MM.1S (cell line): Measurements from ENCODE around the gene PDXDC1.
"Not testable (repeated sequence)": the region's sequence is repeated elsewhere in the genome, so short reads cannot be mapped to it uniquely, and the experiment has no call there.

Experiments
- DNase-seq: peaks from one replicate; pipeline ENCODE4 v3.0.0-alpha.2; 2015
- H2AFZ ChIP-seq: fragments of 300-600 bp; sonication (generic); 2 replicates; pipeline ENCODE4 v1.6.0; 2016; ENCODE audit warnings: antibody characterized with exemption, low read length
- H3F3A ChIP-seq: fragments of 300-600 bp; sonication (generic); 2 replicates; pipeline ENCODE4 v1.6.1; 2016; ENCODE audit warnings: mild to moderate bottlenecking, antibody characterized with exemption, low read length, moderate library complexity, mixed read lengths; ENCODE audit not compliant: insufficient read depth
- H3K27ac ChIP-seq: fragments of 300-600 bp; sonication (generic); 2 replicates; pipeline ENCODE4 v1.5.1; 2016; ENCODE audit warnings: mild to moderate bottlenecking, low read length
- H3K27me3 ChIP-seq: fragments of 300-600 bp; sonication (generic); replicated peaks from 2 replicates; pipeline ENCODE4 v1.6.0; 2016; ENCODE audit warnings: low read length; ENCODE audit not compliant: insufficient read depth
- H3K36me3 ChIP-seq: fragments of 300-600 bp; sonication (generic); replicated peaks from 2 replicates; pipeline ENCODE4 v1.6.1; 2016; ENCODE audit warnings: mild to moderate bottlenecking, low read length, mixed read lengths; ENCODE audit not compliant: insufficient read depth
- H3K4me1 ChIP-seq: fragments of 300-600 bp; sonication (generic); 2 replicates; pipeline ENCODE4 v1.6.1; 2016; ENCODE audit warnings: low read length, mixed read lengths
- H3K4me2 ChIP-seq: fragments of 300-600 bp; sonication (generic); 2 replicates; pipeline ENCODE4 v1.6.0; 2016; ENCODE audit warnings: low read depth, low read length
- H3K4me3 ChIP-seq: fragments of 300-600 bp; sonication (generic); 2 replicates; pipeline ENCODE4 v1.5.1; 2016; ENCODE audit warnings: low read length, mixed read lengths
- H3K79me2 ChIP-seq: fragments of 300-600 bp; sonication (generic); 2 replicates; pipeline ENCODE4 v1.6.1; 2016; ENCODE audit warnings: mixed run types, low read length, mixed read lengths
- H3K9ac ChIP-seq: fragments of 300-600 bp; sonication (generic); 2 replicates; pipeline ENCODE4 v1.6.1; 2016; ENCODE audit warnings: low read length, mixed read lengths
- H3K9me2 ChIP-seq: fragments of 300-600 bp; sonication (generic); replicated peaks from 2 replicates; pipeline ENCODE4 v1.6.1; 2016; ENCODE audit warnings: mild to moderate bottlenecking, low read length, mixed read lengths; ENCODE audit not compliant: insufficient read depth
- H3K9me3 ChIP-seq: fragments of 300-600 bp; sonication (generic); replicated peaks from 2 replicates; pipeline ENCODE4 v1.6.1; 2016; ENCODE audit warnings: mild to moderate bottlenecking, low read length, mixed read lengths; ENCODE audit not compliant: insufficient read depth
- H4K20me1 ChIP-seq: fragments of 300-600 bp; sonication (generic); 2 replicates; pipeline ENCODE4 v1.6.1; 2016; ENCODE audit warnings: mild to moderate bottlenecking, low read length, moderate library complexity, mixed read lengths; ENCODE audit not compliant: insufficient read depth
- EZH2 ChIP-seq: fragments of 300-600 bp; sonication (generic); optimal IDR thresholded peaks from 2 replicates; pipeline ENCODE3; 2017; ENCODE audit warnings: low read depth, mild to moderate bottlenecking, antibody characterized with exemption, low read length, mixed read lengths
- EZH2phosphoT487 ChIP-seq: fragments of 300-600 bp; sonication (generic); IDR thresholded peaks from 2 replicates; pipeline ENCODE4 v1.6.1; 2018; ENCODE audit warnings: antibody characterized with exemption, low read length
- TF ChIP-seq, protein P1 (sequence below): fragments of 300-600 bp; sonication (generic); IDR thresholded peaks from 2 replicates; pipeline ENCODE4 v1.5.1; 2016; ENCODE audit warnings: antibody characterized with exemption, low read length, mixed read lengths

PDXDC1 gene

DNA sequence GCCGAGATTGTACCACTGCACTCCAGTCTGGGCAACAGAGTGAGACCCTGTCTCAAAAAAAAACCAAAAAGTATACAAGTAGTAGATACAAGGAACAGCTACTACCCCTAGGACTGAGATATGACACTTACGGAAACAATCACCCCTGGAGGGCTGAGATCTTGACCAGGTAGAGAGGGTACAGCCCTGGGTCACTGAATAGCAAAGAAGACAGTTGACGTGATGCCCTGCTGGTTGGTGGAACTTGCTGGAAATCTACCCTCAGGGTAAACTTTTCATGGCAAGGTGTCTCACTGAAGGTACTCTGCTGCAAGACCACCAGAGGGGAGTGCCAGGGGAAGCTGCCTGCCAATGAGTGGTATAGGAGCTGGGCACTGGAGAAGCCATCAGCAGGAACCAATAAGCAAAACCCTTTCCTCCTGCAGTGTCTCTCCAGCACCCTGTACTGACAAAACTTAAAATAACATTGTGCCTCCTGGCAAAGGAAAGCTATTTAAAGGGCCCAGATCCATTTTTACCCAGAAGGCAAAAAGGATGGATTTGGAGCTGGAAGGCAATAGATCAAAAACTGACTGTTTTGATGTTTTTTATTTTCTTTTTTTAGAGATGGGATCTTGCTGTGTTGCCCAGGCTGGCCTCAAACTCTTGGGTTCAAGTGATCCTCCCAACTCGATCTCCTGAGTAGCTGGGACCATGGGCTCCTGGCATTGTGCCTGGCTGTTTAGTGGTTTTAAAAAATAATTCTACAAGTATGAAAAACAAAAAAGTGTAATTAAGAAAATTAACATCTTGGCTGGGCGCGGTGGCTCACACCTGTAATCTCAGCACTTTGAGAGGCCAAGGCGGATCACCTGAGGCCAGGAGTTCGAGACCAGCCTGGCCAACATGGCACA lies 11.3 kb upstream of the PDXDC1 start:
- H3K27ac ChIP-seq: no peak overlapping the region
- no peaks in the 10 kb centered on the region for H3K27me3 ChIP-seq
- no peaks in the 10 kb centered on the region for H4K20me1 ChIP-seq
- no peak for DNase-seq
- no peak overlapping the region for H3K4me3 ChIP-seq
- H3K79me2 ChIP-seq: no peaks in the 10 kb centered on the region
- TF ChIP-seq, protein P1, sequence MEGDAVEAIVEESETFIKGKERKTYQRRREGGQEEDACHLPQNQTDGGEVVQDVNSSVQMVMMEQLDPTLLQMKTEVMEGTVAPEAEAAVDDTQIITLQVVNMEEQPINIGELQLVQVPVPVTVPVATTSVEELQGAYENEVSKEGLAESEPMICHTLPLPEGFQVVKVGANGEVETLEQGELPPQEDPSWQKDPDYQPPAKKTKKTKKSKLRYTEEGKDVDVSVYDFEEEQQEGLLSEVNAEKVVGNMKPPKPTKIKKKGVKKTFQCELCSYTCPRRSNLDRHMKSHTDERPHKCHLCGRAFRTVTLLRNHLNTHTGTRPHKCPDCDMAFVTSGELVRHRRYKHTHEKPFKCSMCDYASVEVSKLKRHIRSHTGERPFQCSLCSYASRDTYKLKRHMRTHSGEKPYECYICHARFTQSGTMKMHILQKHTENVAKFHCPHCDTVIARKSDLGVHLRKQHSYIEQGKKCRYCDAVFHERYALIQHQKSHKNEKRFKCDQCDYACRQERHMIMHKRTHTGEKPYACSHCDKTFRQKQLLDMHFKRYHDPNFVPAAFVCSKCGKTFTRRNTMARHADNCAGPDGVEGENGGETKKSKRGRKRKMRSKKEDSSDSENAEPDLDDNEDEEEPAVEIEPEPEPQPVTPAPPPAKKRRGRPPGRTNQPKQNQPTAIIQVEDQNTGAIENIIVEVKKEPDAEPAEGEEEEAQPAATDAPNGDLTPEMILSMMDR: no peak
- TF ChIP-seq EZH2 (no peak), EZH2phosphoT487 (no peak)
- H3K9me3 ChIP-seq: no peaks in the 10 kb centered on the region
- H3K9me2 ChIP-seq: no peaks in the 10 kb centered on the region
- no peaks in the 10 kb centered on the region for H3K36me3 ChIP-seq
- H2AFZ ChIP-seq: no peak overlapping the region
- no peaks in the 10 kb centered on the region for H3K4me1 ChIP-seq
- H3K9ac ChIP-seq: no peak overlapping the region
- no peak overlapping the region for H3K4me2 ChIP-seq
- no peaks in the 10 kb centered on the region for H3F3A ChIP-seq

- no peak for DNase-seq
- H3K79me2 ChIP-seq: no peaks in the 10 kb centered on the region
- H3F3A ChIP-seq: no peaks in the 10 kb centered on the region
- H3K4me3 ChIP-seq: no peak overlapping the region
- TF ChIP-seq EZH2 (no peak), EZH2phosphoT487 (no peak)
- TF ChIP-seq, protein P1: no peak
- H2AFZ ChIP-seq: no peak overlapping the region
- no peaks in the 10 kb centered on the region for H3K9me2 ChIP-seq
- H3K9ac ChIP-seq: no peak overlapping the region
- no peaks in the 10 kb centered on the region for H3K27me3 ChIP-seq
- H3K36me3 ChIP-seq: no peaks in the 10 kb centered on the region
- H3K4me2 ChIP-seq: no peak overlapping the region
- no peaks in the 10 kb centered on the region for H3K4me1 ChIP-seq
- H3K27ac ChIP-seq: no peak overlapping the region
- no peaks in the 10 kb centered on the region for H4K20me1 ChIP-seq
- no peaks in the 10 kb centered on the region for H3K9me3 ChIP-seq
Observed at GRCh38 chr16:14965328-14965727, 9.5 kb upstream of the PDXDC1 start.

GRCh38 chr16:14969795-14970194 lies 5.0 kb upstream of the PDXDC1 start:
- H3K4me1 ChIP-seq, H2AFZ ChIP-seq, H3K36me3 ChIP-seq, H3K79me2 ChIP-seq, H4K20me1 ChIP-seq, H3K27ac ChIP-seq, H3K9ac ChIP-seq, H3K9me2 ChIP-seq, H3K27me3 ChIP-seq, H3K4me3 ChIP-seq, H3K4me2 ChIP-seq, H3F3A ChIP-seq, H3K9me3 ChIP-seq, DNase-seq: not testable (repeated sequence)

DNA sequence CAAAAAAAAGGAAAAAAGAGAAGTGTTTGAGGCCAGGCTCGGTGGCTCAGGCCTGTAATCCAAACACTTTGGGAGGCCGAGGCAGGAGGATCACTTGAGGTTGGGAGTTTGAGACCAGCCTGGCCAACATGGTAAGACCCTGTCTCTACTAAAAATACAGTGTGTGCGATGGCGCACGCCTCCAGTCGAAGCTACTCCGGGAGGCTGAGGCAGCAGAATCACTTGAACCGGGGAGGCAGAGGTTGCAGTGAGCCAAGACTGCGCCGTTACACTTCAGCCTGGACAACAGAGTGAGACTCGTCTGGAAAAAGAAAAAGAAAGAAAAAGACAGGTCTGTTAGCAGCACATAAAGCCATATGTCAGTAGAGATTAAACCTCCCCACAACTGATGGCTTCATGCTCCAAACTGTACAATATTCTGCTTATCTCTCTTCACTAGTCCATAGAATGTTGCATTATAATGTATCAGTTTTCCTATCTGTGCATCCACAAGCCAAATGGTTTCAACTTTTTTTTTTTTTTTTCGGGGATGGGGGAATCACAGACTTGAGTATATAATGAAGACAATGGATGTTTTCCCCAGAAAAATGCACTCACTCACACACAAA lies 3.1 kb upstream of the PDXDC1 start:
- H3K9me3 ChIP-seq, H3K4me3 ChIP-seq, H3K27ac ChIP-seq, H3K27me3 ChIP-seq, H3K9me2 ChIP-seq, DNase-seq, H3K36me3 ChIP-seq, H2AFZ ChIP-seq, H3K4me1 ChIP-seq, H4K20me1 ChIP-seq, H3K4me2 ChIP-seq, H3K9ac ChIP-seq, H3F3A ChIP-seq: not testable (repeated sequence)
- H3K79me2 ChIP-seq: peaks cover 18% of the 10 kb centered on the region

GRCh38 chr16:14973785-14974322 lies 972 bp upstream of the PDXDC1 start:
- not testable (repeated sequence) for H3K4me1 ChIP-seq, H3F3A ChIP-seq, H3K36me3 ChIP-seq, H3K9me2 ChIP-seq, H3K27ac ChIP-seq, H3K9me3 ChIP-seq, H4K20me1 ChIP-seq, H3K27me3 ChIP-seq, DNase-seq
- H3K4me3 ChIP-seq: peak overlapping the region; percentile 86
- peak overlapping the region; percentile 74 for H3K4me2 ChIP-seq
- peaks cover 34% of the 10 kb centered on the region for H3K79me2 ChIP-seq
- peak overlapping the region; percentile 72 for H2AFZ ChIP-seq
- H3K9ac ChIP-seq: peak overlapping the region; percentile 84; the same call in 1 of the 2 replicates

- peak; percentile 86 for DNase-seq
- not testable (repeated sequence) for H3F3A ChIP-seq, H3K9me3 ChIP-seq, H3K9me2 ChIP-seq, H3K36me3 ChIP-seq, H3K27ac ChIP-seq, H3K4me1 ChIP-seq, H3K27me3 ChIP-seq, H4K20me1 ChIP-seq
- Histone ChIP-seq H3K4me3 (peak overlapping the region; percentile 86), H2AFZ (peak overlapping the region; percentile 72), H3K4me2 (peak overlapping the region; percentile 74), H3K79me2 (peaks cover 38% of the 10 kb centered on the region), H3K9ac (peak overlapping the region; percentile 84; the same call in 1 of the 2 replicates)
Observed at GRCh38 chr16:14974331-14974655, 533 bp upstream of the PDXDC1 start.
